Uterus (tissue), 2 donors: ENCODE data around the gene MAP7D1.

Source experiments
- POLR2A ChIP-seq, 2 donors: fragments of 450-650 bp; IDR thresholded peaks; one replicate each; pipeline ENCODE4 v1.6.1; 2016; ENCODE audit warnings: antibody characterized with exemption in 2 of 2, mild to moderate bottlenecking in 1 of 2, moderate library complexity in 1 of 2
- TF ChIP-seq, protein P1 (sequence below), 4 experiments: fragments of 200-600 bp in 2 of 4; fragments of 450-650 bp in 2 of 4; sonication (generic) in 2 of 4; IDR thresholded peaks; one replicate each; pipeline ENCODE4 v1.5.1; 2016 to 2019; ENCODE audit warnings: antibody characterized with exemption in 4 of 4, mild to moderate bottlenecking in 2 of 4, moderate library complexity in 1 of 4

DNA sequence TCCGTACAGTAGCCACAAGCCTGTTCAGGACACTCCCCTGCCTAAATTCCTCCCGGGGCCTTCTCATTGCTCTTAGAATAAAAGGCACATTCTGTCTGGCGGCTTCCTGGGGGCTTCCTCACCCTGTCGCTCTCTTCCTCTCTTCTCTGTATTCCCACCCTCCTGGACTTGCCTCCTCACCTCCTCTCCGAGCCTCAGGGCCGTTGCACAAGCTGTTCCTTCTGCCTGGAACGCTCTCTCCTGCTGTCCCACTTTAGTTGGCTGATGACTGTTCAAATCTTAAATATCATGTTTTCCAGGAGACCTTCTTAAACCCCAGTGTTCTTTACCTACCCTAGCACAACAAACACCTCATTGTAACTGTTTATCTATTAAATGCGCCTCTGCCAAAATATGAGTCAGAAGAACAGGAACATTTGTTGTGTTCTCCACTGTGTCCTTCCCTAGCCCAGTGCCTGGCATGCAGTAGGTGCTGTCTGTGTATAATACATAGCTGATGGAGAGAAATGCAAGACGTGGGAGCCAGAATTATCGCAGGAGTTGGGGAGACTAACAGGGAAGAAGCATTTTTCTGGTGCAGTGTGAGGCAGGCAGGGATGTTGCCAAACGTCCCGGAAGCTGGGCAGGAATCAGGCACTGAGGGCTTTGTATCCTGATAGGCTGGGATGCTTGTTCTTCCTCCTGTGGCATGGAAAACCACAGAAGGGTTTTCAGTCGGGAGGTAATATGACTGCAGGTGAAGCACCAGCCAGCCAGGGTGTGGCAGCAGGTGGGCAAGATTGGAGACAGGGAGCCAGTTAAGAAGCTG, 44.2 kb downstream of the MAP7D1 start:
- TF ChIP-seq, protein P1, sequence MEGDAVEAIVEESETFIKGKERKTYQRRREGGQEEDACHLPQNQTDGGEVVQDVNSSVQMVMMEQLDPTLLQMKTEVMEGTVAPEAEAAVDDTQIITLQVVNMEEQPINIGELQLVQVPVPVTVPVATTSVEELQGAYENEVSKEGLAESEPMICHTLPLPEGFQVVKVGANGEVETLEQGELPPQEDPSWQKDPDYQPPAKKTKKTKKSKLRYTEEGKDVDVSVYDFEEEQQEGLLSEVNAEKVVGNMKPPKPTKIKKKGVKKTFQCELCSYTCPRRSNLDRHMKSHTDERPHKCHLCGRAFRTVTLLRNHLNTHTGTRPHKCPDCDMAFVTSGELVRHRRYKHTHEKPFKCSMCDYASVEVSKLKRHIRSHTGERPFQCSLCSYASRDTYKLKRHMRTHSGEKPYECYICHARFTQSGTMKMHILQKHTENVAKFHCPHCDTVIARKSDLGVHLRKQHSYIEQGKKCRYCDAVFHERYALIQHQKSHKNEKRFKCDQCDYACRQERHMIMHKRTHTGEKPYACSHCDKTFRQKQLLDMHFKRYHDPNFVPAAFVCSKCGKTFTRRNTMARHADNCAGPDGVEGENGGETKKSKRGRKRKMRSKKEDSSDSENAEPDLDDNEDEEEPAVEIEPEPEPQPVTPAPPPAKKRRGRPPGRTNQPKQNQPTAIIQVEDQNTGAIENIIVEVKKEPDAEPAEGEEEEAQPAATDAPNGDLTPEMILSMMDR (IDR thresholded peaks at IDR 0.05), result no peak
- no peak for TF ChIP-seq POLR2A (IDR thresholded peaks at IDR 0.05)
